Adipose tissue (tissue), 3 donors: ENCODE results near the gene SYCN. TPM values are rescaled to one million over a fixed set of nuclear protein-coding genes. Genes with fewer than 3 reads are reported as not detected.
"Not testable (repeated sequence)": the region's sequence is repeated elsewhere in the genome, so short reads cannot be mapped to it uniquely, and the experiment has no call there.

Experiments used
- H3K27ac ChIP-seq: one replicate; pipeline ENCODE4 v1.5.1; 2013; ENCODE audit warnings: low read depth, low read length
- WGBS, 3 donors: extraction: QIAGEN DNeasy Blood & Tissue Kit; methylation state at CpG; one replicate each; pipeline ENCODE4 v1.1.7; 2013; 5-methylcytosine and 5-hydroxymethylcytosine counted together
- polyA plus RNA-seq, 3 donors: library from polyadenylated mRNA; stranded (reverse); fragments of 200-250 nt; gene quantifications; one replicate each; pipeline ENCODE4 v1.2.3, GENCODE V29; 2013
- donor health status: healthy with polysubstance abuse.
- donor health status: Bipolar disorder and iron deficiency.
- donor health status: healthy.

SYCN gene
- 100 to 1,000 TPM in 1 of 3 donors, 1 to 10 TPM in 1, not detected in 1; 1.0 to 939 TPM for polyA plus RNA-seq

- 13 to 29% (median 20%) methylated on average over 56 to 57 of the region's 57 CpGs for WGBS, 3 donors
- no peak within 1 kb of the TSS for H3K27ac ChIP-seq
Measured at GRCh38 chr19:39203372-39204341, at the start of gene SYCN. TSS of gene SYCN (minus strand) at chr19:39204263. CDS start at chr19:39204254, 9 bp downstream.

- H3K27ac ChIP-seq, result no peak overlapping the region
- 76 to 87% (median 85%) methylated on average over 8 of the region's 8 CpGs for WGBS, 3 donors
Measured at GRCh38 chr19:39253374-39254149, 49.5 kb upstream of the SYCN start.

DNA sequence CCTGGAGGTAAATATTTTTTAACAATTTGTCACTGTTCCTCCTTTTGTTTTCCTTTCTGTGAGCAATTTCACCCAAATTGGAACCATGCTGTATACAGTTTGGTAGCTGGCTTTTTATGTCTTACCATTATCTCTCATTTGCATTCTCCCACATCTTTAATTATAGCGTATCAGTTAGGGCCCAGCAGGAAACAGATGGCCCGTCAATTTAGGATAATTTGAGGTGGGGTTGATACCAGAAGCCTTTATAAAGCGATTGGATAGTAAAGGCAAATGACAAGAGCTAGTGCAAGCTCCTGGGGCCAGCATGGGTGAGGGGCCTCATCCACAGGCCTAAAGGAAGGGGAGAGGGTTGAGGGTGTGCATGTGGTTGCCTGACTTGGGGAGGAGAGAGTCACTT is 48.4 kb upstream of the SYCN start:
- 30 to 80% (median 38%) methylated on average over 3 of the region's 3 CpGs for WGBS, 3 donors
- H3K27ac ChIP-seq, result no peak overlapping the region

GRCh38 chr19:39251846-39252245 is 47.8 kb upstream of the SYCN start:
- 33 to 76% (median 39%) methylated on average over 3 of the region's 3 CpGs for WGBS, 3 donors
- H3K27ac ChIP-seq, result no peak overlapping the region

DNA sequence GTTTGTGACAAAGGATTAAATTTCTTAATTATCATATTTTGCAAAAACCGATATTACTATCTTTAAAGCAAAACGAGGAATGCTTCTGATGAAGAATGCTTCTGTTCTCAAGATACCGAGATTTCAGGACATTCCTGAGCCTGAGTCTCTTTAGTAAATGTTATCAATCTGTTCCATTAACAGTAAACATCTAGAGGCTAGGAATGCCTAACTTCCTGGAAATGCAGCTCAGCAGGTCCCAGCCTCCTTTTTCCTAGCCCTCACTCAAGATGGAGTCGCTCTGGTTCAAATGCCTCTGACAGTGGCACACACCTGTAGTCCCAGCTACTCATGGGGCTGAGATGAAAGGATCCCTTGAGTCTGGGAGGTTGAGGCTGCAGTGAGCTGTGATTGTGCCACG is 47.0 kb upstream of the SYCN start:
- no peak overlapping the region for H3K27ac ChIP-seq
- WGBS, 3 donors, result 78 to 88% (median 81%) methylated on average over 5 of the region's 5 CpGs

DNA sequence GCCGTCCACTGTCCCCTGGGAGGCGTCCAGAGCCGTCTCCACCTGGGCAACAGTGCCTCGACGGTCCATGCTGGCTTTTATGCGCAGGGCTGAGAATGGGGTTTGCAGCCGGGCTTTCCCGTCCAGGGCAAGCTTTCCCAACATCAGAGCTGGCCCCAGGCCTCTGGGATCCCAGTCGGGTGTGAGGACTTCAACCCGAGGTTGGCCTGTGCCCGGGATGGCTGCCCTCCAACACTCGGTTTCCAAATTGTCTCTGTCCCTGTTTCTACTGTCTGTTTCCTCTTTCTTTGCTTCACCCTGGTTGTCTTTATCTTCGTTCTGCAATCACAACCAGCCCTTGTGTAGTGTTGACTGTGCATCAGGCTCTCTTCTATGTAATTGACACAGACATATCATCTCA is 44.7 kb upstream of the SYCN start, which contains the start of gene IFNL4:
Gene IFNL4, minus strand, starts transcription at position 51 of the 400 bp plus-strand sequence.
- no peak within 1 kb of the TSS for H3K27ac ChIP-seq
- WGBS, 3 donors, result 62 to 70% (median 67%) methylated on average over 13 of the region's 13 CpGs

DNA sequence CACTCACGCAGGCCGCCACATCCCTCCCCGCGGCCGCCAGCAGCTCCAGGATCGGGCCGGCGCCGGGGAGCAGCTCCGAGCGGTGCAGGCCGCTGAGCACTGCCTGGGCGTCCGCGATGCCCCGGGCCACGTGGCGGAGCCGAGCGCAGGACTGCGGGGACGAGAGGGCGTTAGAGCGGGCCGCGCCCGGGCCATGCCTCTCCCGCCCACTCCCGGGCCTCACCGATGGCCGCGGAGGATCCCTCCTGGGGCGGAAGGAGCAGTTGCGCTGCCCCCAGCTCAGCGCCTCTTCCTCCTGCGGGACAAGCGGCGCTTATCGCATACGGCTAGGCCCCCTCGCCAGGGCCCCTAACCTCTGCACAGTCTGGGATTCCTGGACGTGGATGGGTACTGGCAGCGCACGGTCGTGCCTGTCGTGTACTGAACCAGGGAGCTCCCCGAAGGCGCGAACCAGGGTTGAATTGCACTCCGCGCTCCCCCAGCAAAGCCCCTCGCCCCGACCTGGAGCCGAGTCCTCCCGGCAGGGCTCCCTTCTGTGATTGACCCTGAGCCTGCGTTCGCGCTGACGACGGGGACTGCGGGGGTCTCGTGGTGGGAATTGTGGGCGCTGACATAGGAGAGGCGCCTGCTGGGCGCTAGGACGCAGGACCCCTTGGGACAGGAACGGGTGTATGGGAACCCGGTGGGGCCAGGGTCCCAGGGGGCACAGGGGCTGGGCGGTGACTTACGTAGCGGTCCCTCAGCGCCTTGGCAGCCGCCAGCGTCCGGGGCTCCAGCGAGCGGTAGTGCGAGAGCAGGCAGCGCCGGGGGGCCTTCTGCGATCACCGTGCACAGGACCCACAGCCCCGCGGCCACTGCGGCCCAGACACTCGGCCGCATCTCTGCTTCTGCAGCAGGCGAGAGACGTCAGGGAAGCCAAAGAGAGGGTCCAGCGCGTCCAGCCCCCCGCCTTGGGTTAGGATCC is 43.9 kb upstream of the SYCN start:
- H3K27ac ChIP-seq, result no peak overlapping the region
- 20 to 26% (median 21%) methylated on average over 80 to 92 of the region's 92 CpGs for WGBS, 3 donors

DNA sequence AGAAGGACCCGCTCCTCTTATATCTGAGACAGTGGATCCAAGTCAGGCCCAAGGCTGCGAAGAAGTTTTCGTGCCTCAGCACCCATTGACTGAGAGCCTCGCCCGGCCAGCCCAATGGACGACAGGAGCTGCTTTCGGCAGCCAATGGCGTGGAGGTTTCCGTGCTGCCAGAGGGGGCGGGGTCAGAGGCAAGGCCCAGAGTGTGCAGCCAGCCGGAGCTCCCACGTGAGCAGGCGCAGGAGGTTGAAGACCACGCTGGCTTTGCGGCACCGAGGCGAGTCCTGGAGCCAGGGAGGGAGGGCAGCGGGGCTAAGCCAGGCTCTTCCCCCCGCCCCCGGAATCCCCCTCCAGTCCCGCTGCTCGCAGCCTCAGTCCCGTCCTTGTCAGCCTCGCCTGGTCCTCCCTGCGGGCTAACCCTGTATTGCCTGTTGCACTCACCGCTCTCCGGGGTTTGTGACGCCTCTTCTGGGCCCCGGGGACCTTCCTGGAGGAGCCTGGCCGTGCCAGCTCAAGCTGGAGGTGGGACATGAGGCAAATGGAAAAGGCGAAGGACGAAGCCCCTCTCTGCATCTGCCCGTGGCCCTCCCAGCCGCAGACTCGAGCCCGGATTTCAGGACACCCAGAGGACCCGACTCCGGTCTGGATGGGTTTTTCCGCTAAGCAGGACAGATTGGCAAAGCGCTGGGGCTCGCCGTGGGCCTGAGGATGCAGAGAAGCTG is 43.0 kb upstream of the SYCN start:
- H3K27ac ChIP-seq, result no peak overlapping the region
- WGBS, 3 donors, result 26 to 37% (median 31%) methylated on average over 34 to 42 of the region's 42 CpGs

DNA sequence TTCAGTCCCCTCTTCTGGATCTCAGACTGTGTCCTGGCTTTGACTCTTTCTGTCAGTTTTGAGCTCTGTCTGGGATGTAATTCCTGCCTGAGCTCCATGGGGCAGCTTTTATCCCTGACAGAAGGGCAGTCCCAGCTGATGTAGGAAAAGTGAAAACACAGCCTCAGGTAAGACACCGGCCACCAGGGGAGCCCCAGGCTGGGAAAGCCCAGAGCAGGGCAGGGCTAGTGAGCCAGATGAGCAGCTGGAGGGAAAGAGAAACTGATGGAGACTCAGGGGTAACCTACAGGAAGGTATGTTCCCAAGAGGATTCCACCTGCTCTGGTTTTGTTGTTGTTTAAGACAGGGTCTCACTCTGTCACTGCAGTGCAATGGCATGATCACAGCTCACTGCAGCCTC is 41.1 kb upstream of the SYCN start:
- no CpG with 5 or more reads among the region's 1 CpG for WGBS, 3 donors
- not testable (repeated sequence) for H3K27ac ChIP-seq

GRCh38 chr19:39244410-39245100 is 40.5 kb upstream of the SYCN start, which contains the start of gene IFNL3:
TSS of gene IFNL3 (minus strand) at chr19:39245006. CDS start at chr19:39244967, 39 bp downstream.
- not testable (repeated sequence) for H3K27ac ChIP-seq
- 79 to 87% (median 79%) methylated on average over 6 to 12 of the region's 12 CpGs for WGBS, 3 donors

- not testable (repeated sequence) for H3K27ac ChIP-seq
- WGBS, 3 donors, result 76 to 85% (median 81%) methylated on average over 8 to 12 of the region's 13 CpGs
Measured at GRCh38 chr19:39243741-39244140, 39.7 kb upstream of the SYCN start.

DNA sequence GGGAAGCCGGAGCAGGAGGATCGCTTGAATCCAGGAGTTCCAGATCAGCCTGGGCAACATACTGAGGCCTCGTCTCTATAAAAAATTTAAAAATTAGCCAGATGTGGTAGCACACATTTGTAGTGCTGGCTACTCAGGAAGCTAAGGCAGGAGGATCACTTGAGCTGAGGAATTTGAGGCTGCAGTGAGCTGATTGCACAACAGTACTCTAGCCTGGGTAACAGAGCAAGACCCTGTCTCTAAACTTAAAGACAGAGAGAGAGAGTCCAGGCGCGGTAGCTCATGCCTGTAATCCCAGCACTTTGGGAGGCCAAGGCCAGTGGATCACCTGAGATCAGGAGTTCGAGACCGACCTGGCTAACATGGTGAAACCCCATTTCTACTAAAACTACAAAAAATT is 36.4 kb upstream of the SYCN start:
- WGBS, 3 donors, result 84 to 94% (median 92%) methylated on average over 7 of the region's 7 CpGs
- no peak overlapping the region for H3K27ac ChIP-seq

DNA sequence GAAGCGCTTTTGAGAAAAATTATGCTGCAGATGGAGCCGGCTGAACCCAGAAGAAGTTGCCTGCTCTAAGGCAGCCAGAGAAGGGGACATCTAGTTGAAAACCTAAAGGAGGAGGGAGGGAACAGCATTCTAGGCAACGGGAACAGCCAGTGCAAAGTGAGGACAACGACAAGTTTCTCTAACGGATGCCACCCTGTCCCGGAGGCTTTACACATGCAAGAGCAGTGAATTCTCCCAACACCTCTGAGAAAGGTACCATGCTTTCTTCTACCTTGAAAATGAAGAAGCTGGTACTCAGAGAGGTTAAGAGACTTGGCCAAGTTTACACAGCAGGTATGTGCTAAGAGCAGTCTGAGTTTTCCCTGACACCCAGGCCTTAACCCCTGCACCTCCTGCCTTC is 34.9 kb upstream of the SYCN start:
- 80 to 89% (median 89%) methylated on average over 6 of the region's 6 CpGs for WGBS, 3 donors

GRCh38 chr19:39238209-39238608 is 34.1 kb upstream of the SYCN start:
- WGBS, 3 donors, result 78 to 89% (median 79%) methylated on average over 6 of the region's 6 CpGs
- no peak overlapping the region for H3K27ac ChIP-seq

More for the DNA sequence above, 34.9 kb upstream of the SYCN start:
- no peak overlapping the region for H3K27ac ChIP-seq

GRCh38 chr19:39237200-39238184 is 33.4 kb upstream of the SYCN start:
- 34 to 40% (median 36%) methylated on average over 22 of the region's 22 CpGs for WGBS, 3 donors
- no peak overlapping the region for H3K27ac ChIP-seq

DNA sequence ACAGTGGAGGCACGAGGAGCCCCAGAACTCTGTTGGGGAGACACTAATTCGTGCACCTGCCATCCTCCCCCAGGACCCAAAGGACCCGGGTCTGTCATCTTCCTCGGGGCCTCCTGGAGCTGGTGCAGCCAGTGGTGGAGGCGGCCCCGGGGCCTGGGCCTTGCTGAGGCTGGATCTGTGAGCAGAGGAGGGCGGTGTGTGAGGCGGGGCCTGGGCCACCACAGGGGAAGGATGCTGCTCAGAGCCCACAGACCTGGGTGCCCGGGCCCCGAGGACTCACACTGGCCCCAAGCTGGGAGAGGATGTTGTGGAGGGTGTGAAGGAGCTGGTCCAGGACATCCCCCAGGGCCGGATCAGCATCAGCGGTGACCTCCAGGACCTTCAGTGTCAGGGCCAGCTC is 32.5 kb upstream of the SYCN start:
- WGBS, 3 donors, result 69 to 80% (median 76%) methylated on average over 9 to 12 of the region's 12 CpGs

More for the DNA sequence above, 32.5 kb upstream of the SYCN start:
- H3K27ac ChIP-seq, result no peak overlapping the region
